H1 (cell line): Measurements from ENCODE around the gene ZNF189. TPM values are rescaled to one million over a fixed set of nuclear protein-coding genes. Genes with fewer than 3 reads are reported as not detected.

Experiments
- CHD7 ChIP-seq: fragments of 300-600 bp; sonication (generic); IDR thresholded peaks from 2 replicates; pipeline ENCODE4 v1.7.1; 2012; ENCODE audit warnings: low read length, moderate library complexity, mild to moderate bottlenecking, inconsistent platforms; ENCODE audit not compliant: insufficient replicate concordance
- SP4 ChIP-seq: IDR thresholded peaks from 2 replicates; pipeline ENCODE4 v1.6.1; 2012; ENCODE audit warnings: low read length, inconsistent platforms
- polyA plus RNA-seq, 7 experiments: library from polyadenylated mRNA; depleted of rRNA in 3 of 7; stranded (reverse) in 5 of 7; unstranded in 2 of 7; fragments of >200 nt in 5 of 7; fragments of 200-250 nt in 2 of 7; gene quantifications; 1 replicate in 5 of 7; 2 replicates in 1 of 7; 4 replicates in 1 of 7; pipeline versions ENCODE4 v1.2.1 to v1.2.3, GENCODE V29; 2011 to 2013; ENCODE audit warnings: missing spikeins in 2 of 7, mixed read lengths in 2 of 7
- total RNA-seq: library from RNA; stranded (reverse); fragmentation: NEBNext Ultra II Directional; extraction: Animal tissue kit (Norgen Biotek cat#: 25700); gene quantifications from 2 replicates; pipeline ENCODE4 v1.2.1, GENCODE V29; 2021

Gene ZNF189
- total and polyA plus RNA-seq, 2 of the 8 experiments (the other 6 are each of a cell fraction or from before 2014, with no cell fraction given): 1.9 to 12.3 TPM

GRCh38 chr9:101427957-101428655, 29.5 kb downstream of the ZNF189 start (continued):
- TF ChIP-seq CHD7 (no peak), SP4 (no peak)
